ENCODE measurements around the gene HAUS6. TPM values are rescaled to one million over a fixed set of nuclear protein-coding genes. Genes with fewer than 3 reads are reported as not detected.

HAUS6 gene
- total and polyA plus RNA-seq, 2 of the 8 experiments (the other 6 are each of a cell fraction or from before 2014, with no cell fraction given) = 11.7 to 52.4 TPM

DNA sequence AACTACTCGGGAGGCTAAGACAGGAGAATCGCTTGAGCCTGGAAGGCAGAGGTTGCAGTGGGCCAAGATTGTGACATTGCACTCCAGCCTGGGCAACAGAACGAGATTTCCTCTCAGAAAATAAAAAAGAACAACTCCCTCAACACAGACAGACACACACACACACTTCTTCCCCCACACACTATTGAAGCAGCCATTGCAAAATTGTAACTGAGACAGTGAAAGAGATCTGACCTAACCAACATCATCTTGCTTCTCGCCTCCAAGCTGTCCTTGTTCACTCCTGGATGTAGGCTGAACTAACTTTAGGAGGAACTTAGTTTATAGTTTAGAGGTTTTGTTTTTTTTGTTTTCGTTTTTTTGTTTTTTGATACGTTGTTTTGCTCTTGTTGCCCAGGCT lies 37.6 kb upstream of the HAUS6 start (continued):
- TF ChIP-seq EGR1 (IDR thresholded peaks at IDR 0.05; ENCODE audit: borderline replicate concordance, low read depth, low read length) = no peak
- no peak for TF ChIP-seq RFX5 (IDR thresholded peaks at IDR 0.05; ENCODE audit: borderline replicate concordance, low read depth, low read length)
